Measurements from ENCODE around the gene ELMO3.

The ELMO3 gene

DNA sequence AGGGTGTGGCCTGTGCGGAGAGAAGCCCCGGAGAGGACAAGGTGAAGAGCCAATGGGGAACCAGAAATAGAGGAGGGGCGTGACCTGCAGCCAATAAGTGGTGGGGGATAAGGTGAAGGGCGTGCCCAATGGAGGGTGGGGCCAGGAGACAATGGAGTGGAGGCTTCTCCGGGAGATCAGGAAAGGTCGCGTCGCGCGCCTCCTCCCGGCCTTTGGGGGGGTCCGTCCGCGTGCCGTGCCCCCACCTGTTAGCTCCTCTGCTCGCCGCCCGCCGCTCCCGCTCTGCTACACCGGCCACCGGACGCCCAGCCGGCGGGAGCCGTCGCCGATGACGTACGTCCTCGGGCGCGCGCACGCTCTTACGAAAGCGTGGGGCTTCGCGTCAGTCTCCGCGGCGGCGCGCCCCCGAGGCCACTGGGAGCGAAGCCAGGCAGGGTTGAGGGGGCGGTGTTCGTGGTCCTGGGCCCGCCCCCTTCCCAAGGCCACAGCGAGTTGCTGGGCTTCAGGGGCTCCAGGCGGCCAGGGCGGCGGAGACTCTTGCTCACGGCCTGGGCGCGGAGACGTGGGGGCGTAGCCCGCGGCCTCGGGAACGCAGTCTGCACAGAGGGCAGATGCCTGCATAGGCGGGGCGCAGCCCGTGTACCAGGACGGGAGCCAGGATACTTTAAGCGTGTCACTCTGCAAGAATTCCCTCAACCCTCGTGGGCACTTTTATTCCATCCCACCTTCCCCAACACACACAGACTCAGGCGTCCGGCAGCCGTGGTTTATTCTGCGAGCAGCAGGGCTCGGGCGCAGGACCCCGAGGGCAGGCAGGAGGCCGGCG lies 15.1 kb upstream of the ELMO3 start, which contains the start of gene MATCAP1:
Gene MATCAP1 (minus strand): TSS at position 337 of the 826 bp plus-strand sequence. CDS start 3,353 bp downstream, outside the sequence.
- peak; percentile 97 for DNase-seq

DNA sequence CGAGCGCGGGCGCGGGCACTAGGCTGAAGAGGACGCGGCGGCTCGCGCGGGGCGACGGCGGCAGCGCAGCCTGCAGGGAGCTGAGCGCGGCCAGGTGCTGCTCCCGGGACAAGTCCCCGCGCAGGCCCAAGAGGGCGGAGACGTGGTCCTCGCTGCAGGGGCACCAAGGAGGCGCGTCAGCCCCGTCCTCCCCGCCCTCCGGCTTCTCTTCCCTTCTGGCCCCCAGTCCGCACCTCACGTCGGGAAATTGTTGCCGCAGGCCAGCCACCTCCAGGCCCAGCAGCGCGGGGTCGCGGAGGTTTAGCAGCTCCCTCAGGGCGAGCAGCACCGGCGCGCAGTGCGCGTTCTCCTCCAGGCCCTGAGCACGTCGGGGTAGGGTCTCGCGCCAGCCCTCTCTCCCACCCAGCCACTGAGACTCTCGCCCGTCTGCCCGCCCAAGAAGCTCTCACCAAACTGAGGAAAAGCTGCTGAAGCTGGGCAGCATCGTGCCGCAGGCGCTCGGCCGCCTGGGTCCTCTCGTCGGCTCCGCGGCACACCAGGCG lies 14.4 kb upstream of the ELMO3 start:
- no peak for DNase-seq

DNA sequence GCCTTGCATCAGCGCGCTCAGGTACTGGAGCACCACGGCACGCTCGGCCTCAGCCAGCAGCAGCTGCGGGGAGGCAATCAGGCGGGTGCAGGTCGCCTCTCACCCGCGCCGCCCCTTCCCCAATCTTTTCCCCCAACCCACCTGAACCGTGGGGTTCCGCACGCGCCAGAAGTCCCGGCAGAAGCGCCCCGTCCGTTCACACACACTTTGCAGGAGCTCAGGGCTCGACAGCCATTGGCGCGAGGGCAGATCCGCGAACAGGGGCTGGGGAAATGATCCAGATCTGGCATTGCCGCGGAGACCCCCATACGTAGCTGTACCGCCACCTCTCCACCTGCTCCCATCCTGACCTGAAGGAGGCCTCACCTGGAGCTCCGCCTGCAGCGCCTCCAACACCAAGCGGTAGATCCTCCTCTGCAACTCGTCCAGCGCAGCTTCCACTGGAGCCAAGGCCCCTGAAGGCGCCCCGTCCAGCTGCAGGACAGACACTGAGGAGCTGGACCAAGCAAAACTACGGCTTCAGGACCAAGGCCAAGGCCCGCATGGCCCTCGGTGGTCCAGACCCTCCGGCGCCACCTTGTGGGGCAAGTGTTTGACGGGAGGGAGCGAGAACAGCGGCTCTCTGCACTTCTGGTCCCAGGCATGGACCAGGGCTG lies 13.8 kb upstream of the ELMO3 start:
- peak; percentile 84 for DNase-seq

DNA sequence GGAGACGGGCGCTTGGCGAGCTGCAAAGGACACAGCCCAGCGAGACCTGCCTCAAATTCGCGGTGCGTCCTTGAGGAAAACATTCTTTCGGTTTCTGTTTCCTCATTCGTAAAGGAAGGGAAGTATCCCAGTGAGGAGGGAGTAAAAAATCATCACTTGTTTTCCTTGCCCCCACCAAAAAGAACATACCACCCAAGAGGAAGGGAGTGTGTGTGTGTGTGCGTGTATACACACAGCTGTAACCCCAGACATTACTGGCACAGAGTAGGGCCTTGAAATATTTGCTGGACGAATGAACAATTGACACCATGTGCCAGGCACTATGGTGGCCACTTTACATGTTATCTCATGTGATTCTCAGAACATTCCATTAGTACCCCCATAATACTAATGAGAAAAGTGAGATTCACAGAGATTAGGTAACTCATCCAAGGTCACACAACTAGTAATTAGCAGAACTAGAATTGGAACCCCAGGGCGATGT lies 13.2 kb upstream of the ELMO3 start:
- DNase-seq = no peak

DNA sequence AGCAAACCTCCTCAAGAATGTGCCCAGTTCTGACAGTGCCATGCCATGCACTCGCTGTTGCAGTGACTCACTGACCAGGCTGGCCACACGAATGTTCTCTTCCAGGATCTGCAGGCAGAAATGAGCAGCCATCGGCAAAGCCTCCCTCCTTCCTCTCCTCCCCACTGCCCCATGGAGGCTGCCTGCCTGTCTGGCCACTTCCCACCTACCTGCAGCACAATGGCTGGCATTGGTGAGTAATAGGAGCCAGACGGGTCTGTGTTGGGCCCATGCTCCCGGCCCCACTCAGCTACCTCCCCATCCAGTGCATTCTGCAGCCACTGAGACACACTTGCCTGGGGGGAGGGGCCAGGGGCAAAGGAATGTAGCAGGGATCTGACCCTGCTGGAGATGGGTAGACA lies 12.4 kb upstream of the ELMO3 start:
- no peak for DNase-seq

DNA sequence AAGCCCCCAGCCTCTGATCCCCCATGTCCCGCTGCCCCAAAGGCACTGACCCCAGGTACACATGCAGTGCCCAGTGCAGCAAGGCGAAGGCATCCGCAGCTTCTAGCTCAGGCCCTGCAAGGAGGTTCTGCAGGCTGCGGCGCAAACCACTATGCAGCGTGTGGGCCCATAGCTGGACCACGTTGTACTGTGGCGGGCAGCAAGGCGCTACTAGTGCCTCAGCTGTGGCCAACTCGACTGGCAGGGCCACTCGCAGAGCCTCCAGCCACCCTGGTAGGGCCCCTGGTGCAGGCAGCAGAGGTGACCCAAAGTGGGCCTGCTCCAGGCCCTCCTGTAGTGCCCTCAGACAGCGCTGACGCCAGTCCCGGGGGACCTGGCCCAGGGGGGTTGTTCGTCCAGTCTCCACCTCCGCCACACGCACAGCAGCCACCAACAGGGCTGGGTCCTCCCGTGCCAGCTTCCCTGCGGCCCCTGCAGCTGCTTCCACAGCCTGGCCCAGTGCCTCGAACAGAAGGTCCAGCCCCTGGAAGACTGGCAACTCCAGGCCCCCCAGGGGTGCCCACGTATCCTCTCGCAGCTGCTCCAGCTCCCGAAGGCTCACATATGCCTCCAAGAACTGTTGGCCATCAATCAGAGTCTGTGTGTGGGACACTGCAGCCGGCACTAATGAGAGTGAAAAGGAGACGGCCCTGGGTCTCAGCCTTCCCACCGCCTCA lies 11.6 kb upstream of the ELMO3 start:
- no peak for DNase-seq

DNA sequence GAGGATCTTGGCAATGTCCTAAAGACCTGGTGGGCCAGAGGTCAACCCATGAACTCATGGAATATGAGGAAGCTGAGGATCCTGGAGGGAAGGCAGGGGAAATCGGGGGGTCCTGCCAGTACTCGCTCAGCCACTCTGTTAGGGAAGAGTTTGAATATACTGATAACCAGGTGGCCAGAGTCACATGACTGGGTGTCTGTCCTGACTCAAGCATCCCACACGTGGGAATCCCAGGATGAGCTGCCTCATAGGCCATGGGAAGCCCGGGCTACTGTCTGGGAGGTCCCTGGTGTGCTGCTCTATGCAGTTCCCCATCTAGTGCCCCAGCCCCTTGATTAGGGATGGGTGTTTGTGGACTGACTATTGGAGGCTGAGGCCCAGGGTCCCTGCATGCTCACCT lies 10.6 kb upstream of the ELMO3 start:
- no peak for DNase-seq

DNA sequence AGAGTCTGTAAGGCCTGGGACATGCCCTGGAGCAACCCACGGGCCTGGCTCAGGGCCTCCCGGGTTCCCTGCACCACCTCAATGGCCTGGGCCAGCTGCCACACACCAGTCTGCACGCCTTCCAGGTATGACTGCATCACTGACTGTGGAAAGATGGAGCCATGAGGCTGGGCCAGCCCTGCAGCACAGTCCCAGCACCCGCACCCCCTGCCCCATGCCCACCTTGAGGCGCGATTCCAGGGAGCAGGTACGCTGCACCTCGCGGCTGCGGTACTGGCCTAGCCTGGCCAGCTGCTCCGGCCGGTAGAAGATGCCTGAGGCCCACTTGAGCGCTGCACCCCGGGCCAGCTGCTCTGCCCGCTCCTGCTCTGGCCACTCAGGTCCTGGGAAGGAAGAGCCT lies 10.1 kb upstream of the ELMO3 start:
- DNase-seq = no peak

DNA sequence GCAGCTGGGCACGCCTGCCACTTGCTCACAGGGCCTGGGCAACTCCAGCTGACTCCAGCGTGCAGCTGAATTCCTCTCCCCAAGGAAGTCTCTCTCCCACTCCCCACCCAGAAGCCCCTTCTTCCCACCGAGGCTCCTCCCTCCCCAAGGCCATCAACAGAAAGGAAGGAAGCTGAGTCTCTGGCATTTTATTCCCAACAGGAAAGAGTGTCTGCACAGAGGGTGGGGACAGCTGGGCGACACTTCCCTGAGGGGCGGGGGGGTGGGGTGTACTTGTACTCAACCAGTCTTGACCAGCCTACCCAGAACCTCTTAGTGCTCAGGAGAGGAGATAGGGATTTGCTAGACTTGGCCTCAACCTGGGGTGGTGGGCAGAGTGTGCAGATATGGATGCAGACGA lies 8.9 kb upstream of the ELMO3 start, which contains the start of gene EXOC3L1:
Gene EXOC3L1 (minus strand): TSS at position 96 of the 400 bp plus-strand sequence. CDS start 460 bp downstream, outside the sequence.
- no peak for DNase-seq

DNA sequence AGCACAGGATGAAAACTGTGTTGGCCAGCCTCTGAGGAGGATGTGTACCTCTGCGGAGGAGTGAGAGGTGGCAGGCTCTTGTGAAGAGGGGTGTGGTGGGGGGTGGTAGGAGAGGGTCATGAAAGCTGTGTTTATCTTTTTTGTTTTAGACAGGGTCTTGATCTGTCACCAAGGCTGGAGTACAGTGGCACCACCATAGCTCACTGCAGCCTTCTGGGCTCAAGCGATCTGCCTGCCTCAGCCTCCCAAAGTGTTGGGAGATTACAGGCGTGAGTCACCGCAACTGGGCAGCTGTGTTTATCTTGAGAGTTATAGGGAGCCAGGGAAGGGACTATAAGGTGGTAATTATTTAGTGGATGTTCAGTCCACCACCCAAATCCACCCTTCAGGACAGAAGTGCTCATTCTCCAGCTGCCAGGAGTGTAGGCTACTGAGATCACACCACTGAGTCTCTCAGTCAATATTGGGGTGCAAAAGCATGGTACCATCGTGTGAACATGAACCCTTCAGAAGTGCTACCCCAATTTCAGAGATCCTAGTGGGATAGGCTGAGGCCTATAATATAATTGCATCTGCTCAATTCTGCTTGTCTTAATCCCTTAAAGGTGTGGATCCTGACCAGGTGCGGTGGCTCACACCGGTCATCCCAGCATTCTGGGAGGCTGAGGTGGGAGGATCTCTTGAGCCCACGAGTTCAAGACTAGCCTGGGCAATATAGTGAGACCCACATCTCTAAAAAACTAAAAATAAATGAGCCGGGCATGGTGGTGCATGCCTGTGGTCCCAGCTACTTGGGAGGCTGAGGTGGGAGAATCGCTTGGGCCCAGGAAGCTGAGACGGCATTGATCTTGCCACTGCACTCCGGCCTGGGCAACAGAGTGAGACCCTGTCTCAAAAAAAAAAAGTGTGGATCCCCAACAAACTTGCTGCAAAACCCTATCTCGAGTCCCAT lies 8.2 kb upstream of the ELMO3 start:
- no peak for DNase-seq

DNA sequence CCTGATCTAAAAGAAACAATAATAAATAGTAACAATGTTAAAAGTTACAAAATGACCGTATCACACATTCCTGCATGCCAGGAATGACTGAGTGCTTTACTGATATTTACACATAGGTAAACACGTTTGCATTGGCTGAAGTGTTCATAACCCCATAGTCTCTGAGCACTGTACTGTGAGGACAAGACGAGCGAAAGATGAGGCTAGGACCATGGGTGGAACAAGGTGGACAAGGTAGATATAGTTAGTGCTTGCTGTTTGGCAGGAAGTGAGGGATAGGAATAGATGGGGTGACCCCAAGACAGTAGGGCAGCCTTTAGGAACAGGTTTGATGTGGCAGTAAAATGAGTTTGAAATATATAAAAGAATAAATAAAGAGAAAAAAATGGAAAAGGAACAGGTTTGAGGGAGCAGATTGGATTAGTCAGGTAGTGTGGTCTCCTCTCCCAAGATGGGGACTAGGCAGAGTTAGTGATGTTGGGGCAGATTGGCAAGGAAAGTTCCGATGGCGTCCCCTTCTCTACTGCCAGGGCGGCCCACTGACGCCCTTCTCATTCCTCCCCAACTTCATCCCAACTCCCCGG lies 7.4 kb upstream of the ELMO3 start:
- no peak for DNase-seq

DNA sequence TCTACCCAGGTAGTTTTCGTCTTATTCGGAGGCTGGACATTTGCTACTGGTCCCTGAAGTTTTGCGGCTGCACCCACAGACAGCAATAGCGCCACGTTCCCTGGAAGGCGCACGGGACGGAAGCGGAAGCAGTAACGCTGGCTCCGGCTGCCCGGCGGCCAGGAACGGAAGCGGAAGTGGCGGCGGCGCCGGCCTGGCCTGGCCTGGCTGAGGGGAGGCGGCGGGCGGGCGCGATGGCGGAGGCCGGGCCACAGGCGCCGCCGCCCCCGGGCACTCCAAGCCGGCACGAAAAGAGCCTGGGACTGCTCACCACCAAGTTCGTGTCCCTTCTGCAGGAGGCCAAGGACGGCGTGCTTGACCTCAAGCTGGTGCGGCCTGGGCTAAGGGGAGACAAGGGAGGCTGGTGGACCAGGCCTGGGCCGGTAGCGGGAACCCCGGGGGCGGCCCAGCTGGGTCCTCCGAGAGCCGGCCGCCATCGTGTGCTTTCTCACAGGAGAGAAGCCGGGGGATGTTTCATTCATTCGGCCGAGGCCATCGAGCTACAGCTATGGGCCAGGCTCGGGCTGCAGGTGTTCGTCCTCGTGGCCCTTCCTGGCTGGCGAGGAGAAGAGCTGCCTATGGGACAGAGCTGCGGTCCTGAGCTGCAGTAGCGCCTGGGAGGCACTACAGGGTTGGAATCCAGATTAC lies 6.8 kb upstream of the ELMO3 start, which contains the start of gene E2F4:
Gene E2F4 (plus strand): TSS at position 161 of the 687 bp plus-strand sequence. CDS start 73 bp downstream, at position 234.
- DNase-seq = peak; percentile 87 to 88

DNA sequence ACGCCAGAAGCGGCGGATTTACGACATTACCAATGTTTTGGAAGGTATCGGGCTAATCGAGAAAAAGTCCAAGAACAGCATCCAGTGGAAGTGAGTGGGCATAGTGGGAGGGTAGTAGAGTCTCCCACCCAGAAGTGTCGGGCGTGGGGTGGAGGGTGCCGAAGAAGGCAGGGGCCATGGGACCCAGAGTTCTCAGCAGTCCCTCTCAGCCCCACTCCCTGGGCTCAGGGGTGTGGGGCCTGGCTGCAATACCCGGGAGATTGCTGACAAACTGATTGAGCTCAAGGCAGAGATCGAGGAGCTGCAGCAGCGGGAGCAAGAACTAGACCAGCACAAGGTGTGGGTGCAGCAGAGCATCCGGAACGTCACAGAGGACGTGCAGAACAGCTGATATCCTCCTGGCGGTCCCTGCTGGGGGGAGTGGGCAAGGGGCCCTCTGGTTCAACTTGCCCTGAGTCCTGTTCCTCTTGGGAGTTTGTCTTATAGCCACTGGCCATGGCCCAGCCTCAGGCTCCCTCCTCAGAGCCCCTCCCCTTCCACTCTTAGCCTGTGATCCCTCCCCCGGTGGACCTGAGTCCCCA lies 6.1 kb upstream of the ELMO3 start:
- DNase-seq = no peak

DNA sequence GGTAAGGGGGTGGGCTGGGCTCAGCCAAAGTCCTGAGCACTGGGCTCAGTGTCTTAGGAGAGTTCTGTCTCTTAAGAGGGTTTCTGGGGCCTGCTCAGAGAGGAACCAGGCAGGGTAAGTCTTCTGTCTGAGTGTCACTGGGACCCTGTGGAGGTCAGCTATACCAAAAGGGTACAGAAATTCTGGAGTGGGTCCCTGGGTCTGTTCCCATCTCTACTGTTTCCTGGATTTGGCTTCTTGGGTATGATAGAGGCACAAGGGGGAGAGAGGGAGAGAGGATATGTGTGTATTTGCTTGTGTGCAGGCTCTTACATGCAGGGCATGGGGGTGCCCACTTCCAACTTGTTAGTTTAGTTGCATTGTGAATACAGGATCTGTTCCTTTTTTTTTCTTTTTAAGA lies 5.4 kb upstream of the ELMO3 start:
- DNase-seq = no peak

DNA sequence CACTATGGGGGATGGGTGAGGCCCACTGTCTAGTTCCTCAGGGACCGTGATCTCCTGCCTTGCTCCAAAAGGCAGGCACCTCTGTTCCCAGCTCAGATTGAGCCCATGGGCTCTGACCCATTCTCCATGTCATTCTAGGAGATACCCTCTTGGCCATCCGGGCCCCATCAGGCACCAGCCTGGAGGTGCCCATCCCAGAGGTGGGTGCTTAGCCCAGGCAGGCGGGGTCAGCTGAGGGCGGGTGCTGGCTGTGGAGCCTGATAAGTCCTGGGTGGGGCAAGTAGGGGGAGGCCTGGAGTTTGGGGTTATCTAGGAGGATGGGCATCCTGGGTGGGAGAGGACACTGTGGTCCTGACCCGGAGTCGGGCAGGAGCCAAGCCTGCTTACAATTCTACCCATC lies 4.7 kb upstream of the ELMO3 start:
- no peak for DNase-seq

DNA sequence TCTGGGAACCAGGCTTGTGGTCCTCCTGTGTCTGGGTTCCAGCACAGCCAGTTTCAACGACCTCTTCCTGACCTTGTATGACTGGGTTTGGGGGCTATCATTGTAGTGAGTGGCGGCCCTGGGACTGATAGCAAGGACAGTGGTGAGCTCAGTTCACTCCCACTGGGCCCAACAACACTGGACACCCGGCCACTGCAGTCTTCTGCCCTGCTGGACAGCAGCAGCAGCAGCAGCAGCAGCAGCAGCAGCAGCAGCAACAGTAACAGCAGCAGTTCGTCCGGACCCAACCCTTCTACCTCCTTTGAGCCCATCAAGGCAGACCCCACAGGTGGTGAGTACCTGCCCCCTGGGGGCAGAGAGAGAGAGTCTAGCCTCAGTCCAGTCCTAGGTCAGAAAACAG lies 3.3 kb upstream of the ELMO3 start:
- no peak for DNase-seq

DNA sequence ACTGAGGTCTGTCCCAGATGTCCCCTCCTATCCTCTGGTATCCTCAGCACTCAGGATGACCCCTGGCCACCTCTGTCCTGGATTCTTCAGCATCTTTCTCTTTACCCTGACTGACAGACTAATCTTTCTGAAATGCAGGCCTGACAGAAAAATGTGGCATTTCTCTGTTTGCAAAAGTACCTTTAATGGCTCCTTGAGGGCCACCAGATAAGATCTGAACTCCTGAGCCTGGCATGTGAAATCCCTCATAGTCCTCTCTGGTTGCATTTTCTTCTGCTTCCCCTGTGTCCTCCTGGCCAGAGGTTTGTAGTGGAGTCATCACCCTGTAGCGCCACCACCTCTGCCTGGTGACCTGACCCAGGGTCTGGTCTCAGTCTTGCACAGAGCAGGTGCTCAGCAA lies 2.0 kb upstream of the ELMO3 start:
- DNase-seq = no peak

DNA sequence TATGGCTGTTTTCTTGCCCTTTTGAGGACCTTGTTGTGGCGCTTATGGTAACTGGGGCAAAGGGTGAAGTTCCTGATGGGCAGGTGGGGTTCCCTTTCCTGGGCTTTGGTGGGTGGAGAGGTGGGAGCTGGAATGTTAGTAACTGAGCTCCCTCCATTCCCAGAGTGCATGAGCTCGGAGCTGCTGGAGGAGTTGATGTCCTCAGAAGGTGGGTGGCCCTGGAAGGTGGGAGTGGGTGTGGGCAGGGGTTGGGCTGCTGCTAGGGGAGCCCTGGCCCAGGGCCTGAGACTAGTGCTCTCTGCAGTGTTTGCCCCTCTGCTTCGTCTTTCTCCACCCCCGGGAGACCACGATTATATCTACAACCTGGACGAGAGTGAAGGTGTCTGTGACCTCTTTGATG lies 1.2 kb upstream of the ELMO3 start:
- no peak for DNase-seq

DNA sequence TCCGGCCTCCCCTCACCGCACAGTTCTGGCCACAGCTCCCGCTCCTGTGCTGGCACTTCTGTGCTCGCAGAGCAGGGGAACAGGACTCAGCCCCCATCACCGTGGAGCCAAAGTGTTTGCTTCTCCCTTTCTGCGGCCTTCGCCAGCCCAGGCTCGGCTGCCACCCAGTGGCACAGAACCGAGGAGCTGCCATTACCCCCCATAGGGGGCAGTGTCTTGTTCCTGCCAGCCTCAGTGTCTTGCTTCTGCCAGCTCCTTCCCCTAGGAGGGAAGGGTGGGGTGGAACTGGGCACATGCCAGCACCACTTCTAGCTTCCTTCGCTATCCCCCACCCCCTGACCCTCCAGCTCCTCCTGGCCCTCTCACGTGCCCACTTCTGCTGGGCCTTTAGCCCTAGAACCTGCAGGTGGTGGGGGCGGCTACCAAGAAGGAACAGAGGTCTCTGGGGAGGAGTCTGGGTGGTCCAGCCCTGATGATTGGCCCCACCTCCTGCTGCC lies 645 bp upstream of the ELMO3 start:
- DNase-seq = peak; percentile 36 to 37

DNA sequence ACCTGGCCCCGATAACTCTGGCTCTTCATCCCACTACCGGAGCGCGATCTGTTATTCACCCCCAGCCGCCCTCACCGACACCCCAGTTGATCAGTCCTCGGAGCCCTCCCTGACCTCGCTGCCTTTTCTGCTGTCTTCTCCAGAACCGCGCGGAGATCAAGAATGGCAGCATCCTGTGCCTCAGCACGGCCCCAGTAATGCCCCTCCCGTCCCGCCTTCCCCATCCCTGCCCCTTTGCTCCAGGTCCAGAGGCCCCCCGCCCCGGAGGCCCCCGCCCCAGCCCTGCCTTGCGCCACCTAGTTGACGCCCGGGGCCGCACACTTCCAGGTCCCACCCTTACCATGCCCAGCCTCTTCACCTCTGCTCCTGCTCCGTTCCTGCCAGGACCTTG lies 872 bp downstream of the ELMO3 start:
- DNase-seq = no peak

Measured in CD4-positive, alpha-beta T cell treated with Interleukin-1 beta for 1 hour (primary cell).